GM12878 (cell line): ENCODE results near the gene GLRA1. TPM values are rescaled to one million over a fixed set of nuclear protein-coding genes. Genes with fewer than 3 reads are reported as not detected.

Experiments
- ATAC-seq: fragments of 200-7000 bp; cut with Tn5 transposase; 3 replicates; pipeline ENCODE4 v1.9.1; 2020; ENCODE audit warnings: mild to moderate bottlenecking, moderate library complexity
- BruUV-seq: library from RNA; stranded (reverse); fragments of 400-500 nt; replicated peaks from 2 replicates; lab custom pipeline; 2021; lab: Mats Ljungman, UMichigan
- CTCF ChIA-PET: fragments of 300-600 bp; sonication (Branson Sonifier 250); formaldehyde crosslinking; extraction: SDS; loops from one replicate; lab custom pipeline; 2021; ENCODE audit warnings: inconsistent platforms; lab: Yijun Ruan, JAX
- POLR2A ChIA-PET: fragments of 350-600 bp; formaldehyde crosslinking; extraction: SDS; loops from one replicate; lab custom pipeline; 2021; ENCODE audit warnings: inconsistent platforms; lab: Charles Lee
- RAD21 ChIA-PET: fragments of 300-600 bp; sonication (Branson Sonifier 250); formaldehyde crosslinking; loops from one replicate; lab custom pipeline; 2023; ENCODE audit warnings: antibody characterized with exemption; ENCODE audit not compliant: unreplicated experiment; lab: Charles Lee
- SMC1A ChIA-PET: fragments of 300-600 bp; sonication (Branson Sonifier 250); formaldehyde crosslinking; loops from one replicate; lab custom pipeline; 2023; ENCODE audit not compliant: unreplicated experiment, uncharacterized antibody; lab: Charles Lee
- DNase-seq: peaks from one replicate; pipeline ENCODE4 v3.0.0-alpha.2; 2011; ENCODE audit warnings: low read depth, low spot score
- FAIRE-seq: peaks from 3 replicates; lab custom pipeline; 2011; peaks lifted over from hg19 to GRCh38; lab: Jason Lieb, UNC
- H2AFZ ChIP-seq: 2 replicates; pipeline ENCODE4 v1.6.0; 2011; ENCODE audit warnings: low read depth, low read length, control low read depth; ENCODE audit not compliant: control insufficient read depth
- H3K27ac ChIP-seq: 2 replicates; pipeline ENCODE4 v1.5.1; 2011; ENCODE audit warnings: control low read depth; ENCODE audit not compliant: control insufficient read depth, insufficient read depth
- H3K27me3 ChIP-seq, 2 experiments: replicated peaks in 1 of 2; 2 replicates each; pipeline versions ENCODE4 v1.6.0 to v1.6.1; 2011; ENCODE audit warnings: low read length in 1 of 2; ENCODE audit not compliant: control insufficient read depth in 2 of 2, insufficient read depth in 2 of 2
- H3K36me3 ChIP-seq, 2 experiments: 2 replicates each; pipeline ENCODE4 v1.5.1; 2011; ENCODE audit warnings: low read length in 1 of 2; ENCODE audit not compliant: control insufficient read depth in 2 of 2, insufficient read depth in 2 of 2
- H3K4me1 ChIP-seq: 2 replicates; pipeline ENCODE4 v1.6.1; 2011; ENCODE audit warnings: mild to moderate bottlenecking, low read length, moderate library complexity, mixed read lengths; ENCODE audit not compliant: control insufficient read depth, insufficient read depth
- H3K4me2 ChIP-seq: 2 replicates; pipeline ENCODE4 v1.6.0; 2011; ENCODE audit warnings: control low read depth; ENCODE audit not compliant: control insufficient read depth, insufficient read depth
- H3K4me3 ChIP-seq: fragments of 200-600 bp; sonication (generic); 2 replicates; pipeline ENCODE4 v1.5.1; 2016
- H3K79me2 ChIP-seq: 2 replicates; pipeline ENCODE4 v1.6.0; 2011; ENCODE audit warnings: low read length; ENCODE audit not compliant: control insufficient read depth, insufficient read depth
- H3K9ac ChIP-seq: 2 replicates; pipeline ENCODE4 v1.8.0; 2011; ENCODE audit warnings: low read length, control low read depth, mixed read lengths; ENCODE audit not compliant: control insufficient read depth, insufficient read depth
- H3K9me3 ChIP-seq: replicated peaks from 3 replicates; pipeline ENCODE4 v1.5.1; 2011; ENCODE audit warnings: mild to moderate bottlenecking, low read length; ENCODE audit not compliant: control insufficient read depth, insufficient read depth
- H4K20me1 ChIP-seq: 2 replicates; pipeline ENCODE4 v1.6.0; 2011; ENCODE audit not compliant: control insufficient read depth, insufficient read depth
- GABPA ChIP-seq: IDR thresholded peaks from 2 replicates; pipeline ENCODE4 v1.6.1; 2014; ENCODE audit warnings: antibody characterized with exemption, low read depth, mild to moderate bottlenecking, inconsistent platforms
- KAT2A ChIP-seq: conservative IDR thresholded peaks from 2 replicates; pipeline ENCODE4 v1.6.1; 2011; ENCODE audit warnings: low read depth, low read length; ENCODE audit not compliant: control insufficient read depth
- PRDM15 ChIP-seq: fragments of 450-650 bp; formaldehyde crosslinking; IDR thresholded peaks from 2 replicates; pipeline ENCODE4 v1.4.0; 2020; ENCODE audit warnings: mild to moderate bottlenecking, moderate library complexity
- SREBF1 ChIP-seq: IDR thresholded peaks from 2 replicates; pipeline ENCODE4 v1.6.1; 2012; ENCODE audit warnings: mild to moderate bottlenecking, low read length
- SREBF2 ChIP-seq: IDR thresholded peaks from 2 replicates; pipeline ENCODE4 v1.6.1; 2012; ENCODE audit warnings: mild to moderate bottlenecking, low read length
- SUPT20H ChIP-seq: IDR thresholded peaks from 2 replicates; pipeline ENCODE4 v1.6.1; 2011; ENCODE audit warnings: low read depth, mild to moderate bottlenecking, low read length, moderate library complexity, borderline replicate concordance; ENCODE audit not compliant: control insufficient read depth
- TCF12 ChIP-seq: IDR thresholded peaks from 2 replicates; pipeline ENCODE4 v1.6.1; 2011; ENCODE audit warnings: low read depth, mild to moderate bottlenecking, low read length
- WGBS: methylation state at CpG from one replicate; pipeline ENCODE4 v1.1.6; 2016; ENCODE audit warnings: low lambda C conversion rate; ENCODE audit not compliant: insufficient replicate concordance, insufficient coverage; ENCODE audit errors: missing lambda C conversion rate; 5-methylcytosine and 5-hydroxymethylcytosine counted together
- in situ Hi-C: fragments of 300-500 bp; cut with MboI; formaldehyde crosslinking; loops from 9 replicates; pipeline ENCODE4 v1.14.3; 2018; ENCODE audit warnings: mixed read lengths
- intact Hi-C: fragments of 100-400 bp; cut with micrococcal nuclease; formaldehyde crosslinking; loops from one replicate; pipeline ENCODE4 v1.14.2; 2022; ENCODE audit not compliant: unreplicated experiment
- polyA plus RNA-seq, 11 experiments: library from polyadenylated mRNA; depleted of rRNA in 4 of 11; unstranded in 6 of 11; stranded (reverse) in 5 of 11; fragments of >200 nt; fragmentation: Nextera tagmentation in 4 of 11; fragmentation: Illumina TruSeq in 1 of 11; extraction: Ambion mirVana in 4 of 11; extraction: Trizol in 1 of 11; gene quantifications; 1 replicate in 1 of 11; 2 replicates in 10 of 11; pipeline versions ENCODE4 v1.2.1 to v1.2.3, GENCODE V29; 2011 to 2016; ENCODE audit warnings: inconsistent platforms in 2 of 11, missing spikeins in 2 of 11, low read depth in 1 of 11
- total RNA-seq, 4 experiments: library from RNA; depleted of rRNA in 3 of 4; stranded (reverse); fragments of >200 nt in 3 of 4; fragmentation: Illumina TruSeq in 1 of 4; extraction: Trizol in 1 of 4; gene quantifications; 2 replicates each; pipeline versions ENCODE4 v1.2.1 to v1.2.3, GENCODE V29; 2013 to 2021

GLRA1 gene
- total and polyA plus RNA-seq, 10 of the 15 experiments (the other 5 are each of a cell fraction or from before 2014, with no cell fraction given), result not detected

DNA sequence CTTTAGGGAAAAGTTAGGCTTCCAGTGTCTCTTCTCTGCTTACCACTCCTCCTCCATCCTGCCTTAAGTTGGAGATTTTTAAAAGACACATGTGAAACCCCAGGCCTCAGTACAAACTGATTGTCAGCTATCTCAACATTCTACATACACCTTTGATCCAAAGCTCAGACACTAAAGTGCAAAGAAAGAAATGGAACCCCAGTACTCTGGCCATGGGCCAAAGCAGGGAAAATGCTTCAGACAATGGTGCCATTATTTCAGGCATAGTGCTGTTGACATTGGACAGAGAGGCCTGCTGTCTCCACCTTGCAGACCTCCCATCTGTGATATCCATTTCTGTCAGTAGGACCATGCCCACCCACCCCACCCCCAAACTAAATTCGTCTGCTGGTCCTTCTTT lies 103.7 kb downstream of the GLRA1 start:
- TF ChIP-seq PRDM15 (CRISPR knock-in tag), result no peak
- no peak for TF ChIP-seq SREBF1
- TF ChIP-seq GABPA, result no peak
- TF ChIP-seq KAT2A, result no peak
- no peak for TF ChIP-seq TCF12
- no peak for TF ChIP-seq SREBF2
- TF ChIP-seq SUPT20H, result no peak
- H3K36me3 ChIP-seq, result peaks cover 0 to 7% of the 10 kb centered on the region in 2 experiments; a peak in 2 of 4 replicates
- ATAC-seq, result no peak
- ChIA-PET CTCF (interaction anchor here (0.7 to 2.7 kb wide), 2 partner anchors 322 to 773 kb away, joined by 3 to 14 read pairs; no protein-coding TSS in a partner anchor), RAD21 (interaction anchor here (2.5 kb wide), 1 partner anchor 322 kb away, joined by 8 read pairs; no protein-coding TSS in a partner anchor), SMC1A (interaction anchor here (3.2 kb wide), 1 partner anchor 323 kb away, joined by 12 read pairs; no protein-coding TSS in a partner anchor), POLR2A (no interaction called here)
- FAIRE-seq, result no peak
- H3K27me3 ChIP-seq, result no peaks in the 10 kb centered on the region
- H3K4me2 ChIP-seq, result no peak overlapping the region
- H3K27ac ChIP-seq, result no peak overlapping the region
- H3K4me1 ChIP-seq, result no peaks in the 10 kb centered on the region
- no peaks in the 10 kb centered on the region for H4K20me1 ChIP-seq
- H3K9ac ChIP-seq, result no peak overlapping the region
- no peaks in the 10 kb centered on the region for H3K79me2 ChIP-seq
- intact Hi-C loops, result no loop called here
- H3K4me3 ChIP-seq, result no peak overlapping the region
- no peak overlapping the region for H2AFZ ChIP-seq
- DNase-seq, result no peak
- no peaks in the 10 kb centered on the region for H3K9me3 ChIP-seq
- 86% methylated on average over 1 of the region's 1 CpG for WGBS
- in situ Hi-C loops, result no loop called here
- BruUV-seq, result no TSS peak
